Right atrium auricular region (tissue), 2 donors: ENCODE measurements around the gene CABS1. TPM values are rescaled to one million over a fixed set of nuclear protein-coding genes. Genes with fewer than 3 reads are reported as not detected.

Experiments used
- DNase-seq: peaks from one replicate; pipeline ENCODE4 v3.0.0-alpha.2; 2019; ENCODE audit warnings: low spot score
- H3K27ac ChIP-seq, 2 donors: fragments of 200-600 bp; sonication (generic); 1 replicate in 1 of 2; 2 replicates in 1 of 2; pipeline ENCODE4 v1.5.1; 2016 to 2019
- H3K27me3 ChIP-seq, 2 donors: fragments of 200-600 bp; sonication (generic); one replicate each; pipeline versions ENCODE4 v1.5.1 to v1.6.0; 2017 to 2019
- H3K36me3 ChIP-seq: fragments of 200-600 bp; sonication (generic); one replicate; pipeline ENCODE4 v1.5.1; 2016
- H3K4me1 ChIP-seq, 2 donors: fragments of 200-600 bp; sonication (generic); one replicate each; pipeline versions ENCODE4 v1.5.1 to v1.6.0; 2017 to 2019
- H3K4me3 ChIP-seq, 2 donors: fragments of 200-600 bp; sonication (generic); 1 replicate in 1 of 2; 2 replicates in 1 of 2; pipeline ENCODE4 v1.5.1; 2017 to 2019; ENCODE audit warnings: mild to moderate bottlenecking in 1 of 2, moderate library complexity in 1 of 2
- H3K9me3 ChIP-seq, 2 donors: fragments of 200-600 bp; sonication (generic); one replicate each; pipeline ENCODE4 v1.5.1; 2019
- CTCF ChIP-seq, 2 donors: fragments of 200-600 bp; sonication (generic); IDR thresholded peaks; one replicate each; pipeline ENCODE4 v1.5.1; 2019; ENCODE audit warnings: antibody characterized with exemption in 2 of 2
- total RNA-seq, 2 donors: library from RNA; depleted of rRNA; stranded (reverse); fragments of >200 nt; gene quantifications; one replicate each; pipeline ENCODE4 v1.1.0, GENCODE V29; 2016

Gene CABS1
- total RNA-seq, 2 donors from 2014 or later = not detected

- DNase-seq = no peak
- Histone ChIP-seq H3K4me1 (no peaks in the 10 kb centered on the region), H3K36me3 (no peaks in the 10 kb centered on the region), H3K4me3 (no peak overlapping the region), H3K27ac (no peak overlapping the region), H3K9me3 (no peaks in the 10 kb centered on the region), H3K27me3 (no peaks in the 10 kb centered on the region)
- TF ChIP-seq CTCF (IDR thresholded peaks at IDR 0.05) = no peak
Measured at GRCh38 chr4:70364002-70364401, 29.2 kb downstream of the CABS1 start.

DNA sequence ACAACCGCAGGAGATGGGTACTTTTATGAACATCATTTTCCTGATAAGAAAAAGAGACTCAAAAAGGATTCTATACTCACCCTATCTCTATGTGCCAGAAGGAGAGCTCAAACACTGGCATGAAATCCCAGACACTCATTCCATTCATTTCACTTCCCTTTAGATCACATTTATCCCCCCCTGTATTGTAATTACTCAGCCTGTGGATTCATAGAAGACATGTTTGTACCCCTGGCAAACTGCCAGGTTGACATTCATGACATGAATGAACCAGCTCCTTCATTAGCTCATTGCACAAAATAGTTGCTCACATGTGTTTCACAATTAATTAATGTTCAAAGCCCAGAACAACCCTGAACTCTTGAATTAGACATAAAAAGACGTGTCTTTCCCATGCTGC is 30.7 kb downstream of the CABS1 start:
- no peak overlapping the region for H3K27ac ChIP-seq
- H3K27me3 ChIP-seq = no peaks in the 10 kb centered on the region
- no peaks in the 10 kb centered on the region for H3K4me1 ChIP-seq
- no peak for TF ChIP-seq CTCF (IDR thresholded peaks at IDR 0.05)
- DNase-seq = no peak
- H3K9me3 ChIP-seq = no peaks in the 10 kb centered on the region
- H3K36me3 ChIP-seq = no peaks in the 10 kb centered on the region
- no peak overlapping the region for H3K4me3 ChIP-seq

GRCh38 chr4:70367813-70368212 is 33.0 kb downstream of the CABS1 start:
- no peak overlapping the region for H3K4me3 ChIP-seq
- DNase-seq = no peak
- H3K4me1 ChIP-seq = no peaks in the 10 kb centered on the region
- no peak overlapping the region for H3K27ac ChIP-seq
- TF ChIP-seq CTCF (IDR thresholded peaks at IDR 0.05) = no peak
- H3K9me3 ChIP-seq = no peaks in the 10 kb centered on the region
- no peaks in the 10 kb centered on the region for H3K36me3 ChIP-seq
- H3K27me3 ChIP-seq = no peaks in the 10 kb centered on the region

GRCh38 chr4:70371987-70372386 is 37.2 kb downstream of the CABS1 start:
- H3K9me3 ChIP-seq = no peaks in the 10 kb centered on the region
- TF ChIP-seq CTCF (IDR thresholded peaks at IDR 0.05) = no peak
- H3K36me3 ChIP-seq = no peaks in the 10 kb centered on the region
- no peaks in the 10 kb centered on the region for H3K27me3 ChIP-seq
- DNase-seq = no peak
- H3K27ac ChIP-seq = no peak overlapping the region
- H3K4me3 ChIP-seq = no peak overlapping the region
- no peaks in the 10 kb centered on the region for H3K4me1 ChIP-seq

GRCh38 chr4:70372760-70373159 is 38.0 kb downstream of the CABS1 start:
- no peaks in the 10 kb centered on the region for H3K36me3 ChIP-seq
- no peak overlapping the region for H3K27ac ChIP-seq
- H3K4me1 ChIP-seq = no peaks in the 10 kb centered on the region
- H3K9me3 ChIP-seq = no peaks in the 10 kb centered on the region
- DNase-seq = no peak
- H3K4me3 ChIP-seq = no peak overlapping the region
- no peak for TF ChIP-seq CTCF (IDR thresholded peaks at IDR 0.05)
- no peaks in the 10 kb centered on the region for H3K27me3 ChIP-seq

DNA sequence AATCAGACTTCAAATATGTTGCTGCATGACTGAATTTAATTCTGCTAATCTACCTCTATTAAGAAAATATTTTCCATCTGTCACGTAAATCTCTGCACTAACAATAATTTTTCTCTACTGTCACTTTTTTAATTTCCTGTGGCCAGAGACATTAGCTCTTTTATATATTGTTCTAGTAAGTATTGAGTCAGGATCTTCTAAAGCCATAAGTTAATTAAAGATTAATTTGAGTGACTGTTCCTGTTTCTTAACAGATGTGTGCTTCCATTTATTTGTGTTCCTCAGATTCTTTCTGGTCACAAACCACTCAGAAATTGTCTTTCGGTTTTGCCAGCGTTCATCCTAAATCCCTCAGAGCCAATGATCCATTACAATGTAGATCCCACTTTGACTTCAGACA is 45.8 kb downstream of the CABS1 start:
- H3K4me1 ChIP-seq = no peaks in the 10 kb centered on the region
- no peak for DNase-seq
- no peak overlapping the region for H3K4me3 ChIP-seq
- H3K9me3 ChIP-seq = no peaks in the 10 kb centered on the region
- no peak overlapping the region for H3K27ac ChIP-seq
- TF ChIP-seq CTCF (IDR thresholded peaks at IDR 0.05) = no peak
- H3K36me3 ChIP-seq = no peaks in the 10 kb centered on the region
- H3K27me3 ChIP-seq = no peaks in the 10 kb centered on the region
